ENCODE measurements around the gene TEAD1. TPM values are rescaled to one million over a fixed set of nuclear protein-coding genes. Genes with fewer than 3 reads are reported as not detected.

TEAD1 gene
- polyA plus RNA-seq, 1 donor from 2014 or later, result 12.2 TPM

DNA sequence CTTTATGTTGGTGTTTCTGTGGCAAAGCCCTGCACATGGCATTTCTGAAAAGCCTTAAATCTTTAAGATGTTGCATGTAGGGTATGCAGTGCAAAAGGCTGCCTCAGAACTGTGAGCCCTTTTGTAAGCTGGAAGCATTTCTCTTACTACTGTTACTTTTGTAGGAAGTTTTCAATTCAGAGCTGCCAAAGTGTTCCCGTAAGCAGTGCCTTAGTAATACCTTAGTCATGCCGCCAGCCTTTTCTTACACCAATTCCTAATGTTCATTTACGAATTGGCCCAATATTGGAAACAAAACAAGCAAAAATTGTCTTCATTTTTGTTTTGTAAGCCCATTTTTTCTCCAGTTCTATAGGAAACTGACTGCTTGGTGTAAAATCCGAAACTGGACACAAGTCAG lies 267.4 kb downstream of the TEAD1 start:
- Histone ChIP-seq H3K27ac (ENCODE audit: low read length) (no peak overlapping the region), H3K4me2 (ENCODE audit: low read length) (no peak overlapping the region), H4K20me1 (ENCODE audit: insufficient read depth) (no peaks in the 10 kb centered on the region), H3K27me3 (ENCODE audit: insufficient read depth, low read depth, low read length) (no peaks in the 10 kb centered on the region), H3K36me3 (ENCODE audit: insufficient read depth, low read length) (peaks cover 6% of the 10 kb centered on the region), H3K9me3 (ENCODE audit: low read length) (no peaks in the 10 kb centered on the region), H3F3A (ENCODE audit: insufficient read depth, low read length, poor library complexity, severe bottlenecking) (no peaks in the 10 kb centered on the region), H3K4me3 (ENCODE audit: low read length) (no peak overlapping the region), H3K9me2 (ENCODE audit: insufficient read depth, low read length) (no peaks in the 10 kb centered on the region), H3K79me2 (replicated peaks; ENCODE audit: insufficient read depth, low read length) (no peaks in the 10 kb centered on the region), H2AFZ (ENCODE audit: low read depth, low read length) (no peak overlapping the region), H3K9ac (ENCODE audit: low read length) (no peak overlapping the region)
- TF ChIP-seq MXI1 (conservative IDR thresholded peaks at IDR 0.05; ENCODE audit: poor library complexity, severe bottlenecking), result no peak
- TF ChIP-seq, protein P1, sequence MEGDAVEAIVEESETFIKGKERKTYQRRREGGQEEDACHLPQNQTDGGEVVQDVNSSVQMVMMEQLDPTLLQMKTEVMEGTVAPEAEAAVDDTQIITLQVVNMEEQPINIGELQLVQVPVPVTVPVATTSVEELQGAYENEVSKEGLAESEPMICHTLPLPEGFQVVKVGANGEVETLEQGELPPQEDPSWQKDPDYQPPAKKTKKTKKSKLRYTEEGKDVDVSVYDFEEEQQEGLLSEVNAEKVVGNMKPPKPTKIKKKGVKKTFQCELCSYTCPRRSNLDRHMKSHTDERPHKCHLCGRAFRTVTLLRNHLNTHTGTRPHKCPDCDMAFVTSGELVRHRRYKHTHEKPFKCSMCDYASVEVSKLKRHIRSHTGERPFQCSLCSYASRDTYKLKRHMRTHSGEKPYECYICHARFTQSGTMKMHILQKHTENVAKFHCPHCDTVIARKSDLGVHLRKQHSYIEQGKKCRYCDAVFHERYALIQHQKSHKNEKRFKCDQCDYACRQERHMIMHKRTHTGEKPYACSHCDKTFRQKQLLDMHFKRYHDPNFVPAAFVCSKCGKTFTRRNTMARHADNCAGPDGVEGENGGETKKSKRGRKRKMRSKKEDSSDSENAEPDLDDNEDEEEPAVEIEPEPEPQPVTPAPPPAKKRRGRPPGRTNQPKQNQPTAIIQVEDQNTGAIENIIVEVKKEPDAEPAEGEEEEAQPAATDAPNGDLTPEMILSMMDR (IDR thresholded peaks at IDR 0.05; ENCODE audit: poor library complexity, severe bottlenecking), result no peak
- TF ChIP-seq, protein P2, sequence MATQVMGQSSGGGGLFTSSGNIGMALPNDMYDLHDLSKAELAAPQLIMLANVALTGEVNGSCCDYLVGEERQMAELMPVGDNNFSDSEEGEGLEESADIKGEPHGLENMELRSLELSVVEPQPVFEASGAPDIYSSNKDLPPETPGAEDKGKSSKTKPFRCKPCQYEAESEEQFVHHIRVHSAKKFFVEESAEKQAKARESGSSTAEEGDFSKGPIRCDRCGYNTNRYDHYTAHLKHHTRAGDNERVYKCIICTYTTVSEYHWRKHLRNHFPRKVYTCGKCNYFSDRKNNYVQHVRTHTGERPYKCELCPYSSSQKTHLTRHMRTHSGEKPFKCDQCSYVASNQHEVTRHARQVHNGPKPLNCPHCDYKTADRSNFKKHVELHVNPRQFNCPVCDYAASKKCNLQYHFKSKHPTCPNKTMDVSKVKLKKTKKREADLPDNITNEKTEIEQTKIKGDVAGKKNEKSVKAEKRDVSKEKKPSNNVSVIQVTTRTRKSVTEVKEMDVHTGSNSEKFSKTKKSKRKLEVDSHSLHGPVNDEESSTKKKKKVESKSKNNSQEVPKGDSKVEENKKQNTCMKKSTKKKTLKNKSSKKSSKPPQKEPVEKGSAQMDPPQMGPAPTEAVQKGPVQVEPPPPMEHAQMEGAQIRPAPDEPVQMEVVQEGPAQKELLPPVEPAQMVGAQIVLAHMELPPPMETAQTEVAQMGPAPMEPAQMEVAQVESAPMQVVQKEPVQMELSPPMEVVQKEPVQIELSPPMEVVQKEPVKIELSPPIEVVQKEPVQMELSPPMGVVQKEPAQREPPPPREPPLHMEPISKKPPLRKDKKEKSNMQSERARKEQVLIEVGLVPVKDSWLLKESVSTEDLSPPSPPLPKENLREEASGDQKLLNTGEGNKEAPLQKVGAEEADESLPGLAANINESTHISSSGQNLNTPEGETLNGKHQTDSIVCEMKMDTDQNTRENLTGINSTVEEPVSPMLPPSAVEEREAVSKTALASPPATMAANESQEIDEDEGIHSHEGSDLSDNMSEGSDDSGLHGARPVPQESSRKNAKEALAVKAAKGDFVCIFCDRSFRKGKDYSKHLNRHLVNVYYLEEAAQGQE (IDR thresholded peaks at IDR 0.05; ENCODE audit: borderline replicate concordance), result no peak
- no peak for TF ChIP-seq TAF1 (IDR thresholded peaks at IDR 0.05; ENCODE audit: low read depth)
- TF ChIP-seq EP300 (conservative IDR thresholded peaks at IDR 0.05; ENCODE audit: poor library complexity, severe bottlenecking), result no peak
- TF ChIP-seq RAD21 (conservative IDR thresholded peaks at IDR 0.05), result no peak
- TF ChIP-seq SMC3 (conservative IDR thresholded peaks at IDR 0.05; ENCODE audit: poor library complexity), result no peak
- no peak for TF ChIP-seq EZH2 (IDR thresholded peaks at IDR 0.05; ENCODE audit: borderline replicate concordance, insufficient read depth, low read length, poor library complexity, severe bottlenecking)
- TF ChIP-seq POLR2AphosphoS5 (IDR thresholded peaks at IDR 0.05), result no peak

DNA sequence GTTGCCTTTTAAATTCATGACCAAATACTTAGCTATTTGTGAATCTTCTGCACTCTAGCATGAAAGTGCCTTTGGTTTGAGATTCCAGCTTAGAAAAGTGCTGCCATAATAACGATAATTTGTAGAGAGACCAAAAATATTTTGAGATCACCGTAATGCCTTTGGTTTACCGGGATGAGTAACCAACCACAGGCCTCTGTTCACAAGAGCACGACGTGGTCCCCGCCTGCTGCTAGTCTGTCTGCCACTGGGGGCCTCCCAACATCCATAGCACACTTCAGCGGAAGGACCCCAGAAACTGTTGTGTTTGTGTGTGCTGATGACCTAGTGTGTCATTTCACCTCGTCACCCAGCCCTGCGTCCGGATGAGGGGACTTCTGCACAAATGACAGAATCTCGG lies 267.9 kb downstream of the TEAD1 start:
- no peaks in the 10 kb centered on the region for H3F3A ChIP-seq (ENCODE audit: insufficient read depth, low read length, poor library complexity, severe bottlenecking)
- H4K20me1 ChIP-seq (ENCODE audit: insufficient read depth), result no peaks in the 10 kb centered on the region
- no peaks in the 10 kb centered on the region for H3K9me3 ChIP-seq (ENCODE audit: low read length)
- H3K27ac ChIP-seq (ENCODE audit: low read length), result no peak overlapping the region
- H3K27me3 ChIP-seq (ENCODE audit: insufficient read depth, low read depth, low read length), result no peaks in the 10 kb centered on the region
- peaks cover 6% of the 10 kb centered on the region for H3K36me3 ChIP-seq (ENCODE audit: insufficient read depth, low read length)
- H3K4me3 ChIP-seq (ENCODE audit: low read length), result no peak overlapping the region
- no peaks in the 10 kb centered on the region for H3K79me2 ChIP-seq (replicated peaks; ENCODE audit: insufficient read depth, low read length)
- H3K4me2 ChIP-seq (ENCODE audit: low read length), result no peak overlapping the region
- no peak overlapping the region for H2AFZ ChIP-seq (ENCODE audit: low read depth, low read length)
- no peaks in the 10 kb centered on the region for H3K9me2 ChIP-seq (ENCODE audit: insufficient read depth, low read length)
- no peak overlapping the region for H3K9ac ChIP-seq (ENCODE audit: low read length)
- no peak for TF ChIP-seq EZH2 (IDR thresholded peaks at IDR 0.05; ENCODE audit: borderline replicate concordance, insufficient read depth, low read length, poor library complexity, severe bottlenecking)
- no peak for TF ChIP-seq TAF1 (IDR thresholded peaks at IDR 0.05; ENCODE audit: low read depth)
- no peak for TF ChIP-seq EP300 (conservative IDR thresholded peaks at IDR 0.05; ENCODE audit: poor library complexity, severe bottlenecking)
- no peak for TF ChIP-seq MXI1 (conservative IDR thresholded peaks at IDR 0.05; ENCODE audit: poor library complexity, severe bottlenecking)
- no peak for TF ChIP-seq SMC3 (conservative IDR thresholded peaks at IDR 0.05; ENCODE audit: poor library complexity)
- no peak for TF ChIP-seq RAD21 (conservative IDR thresholded peaks at IDR 0.05)
- TF ChIP-seq, protein P1 (IDR thresholded peaks at IDR 0.05; ENCODE audit: poor library complexity, severe bottlenecking), result no peak
- TF ChIP-seq, protein P2 (IDR thresholded peaks at IDR 0.05; ENCODE audit: borderline replicate concordance), result no peak

Data from neural cell (in vitro differentiated cells).